Loucy (cell line): ENCODE measurements around the gene SH3BP4.

Experiments used
- H2AFZ ChIP-seq: fragments of 200-600 bp; sonication (generic); 2 replicates; pipeline ENCODE4 v1.6.0; 2016; ENCODE audit warnings: antibody characterized with exemption, mild to moderate bottlenecking, low read length, moderate library complexity
- H3F3A ChIP-seq: fragments of 200-600 bp; 2 replicates; pipeline ENCODE4 v1.6.0; 2016; ENCODE audit warnings: antibody characterized with exemption, low read depth, mild to moderate bottlenecking
- H3K27me3 ChIP-seq: fragments of 200-600 bp; sonication (generic); 2 replicates; pipeline ENCODE4 v1.6.1; 2014; ENCODE audit warnings: low read length, mild to moderate bottlenecking; ENCODE audit not compliant: insufficient read depth, poor library complexity, severe bottlenecking
- H3K36me3 ChIP-seq: fragments of 200-600 bp; sonication (generic); 2 replicates; pipeline ENCODE4 v1.6.1; 2016; ENCODE audit warnings: low read length; ENCODE audit not compliant: insufficient read depth
- H3K4me1 ChIP-seq: fragments of 200-600 bp; sonication (generic); 2 replicates; pipeline ENCODE4 v1.5.1; 2014; ENCODE audit warnings: low read length, mild to moderate bottlenecking; ENCODE audit not compliant: insufficient read depth, poor library complexity, severe bottlenecking
- H3K4me2 ChIP-seq: fragments of 200-600 bp; sonication (generic); 2 replicates; pipeline ENCODE4 v1.6.0; 2014; ENCODE audit warnings: antibody characterized with exemption, low read length, low read depth, mild to moderate bottlenecking; ENCODE audit not compliant: poor library complexity, severe bottlenecking
- H3K4me3 ChIP-seq: fragments of 200-600 bp; sonication (generic); 2 replicates; pipeline ENCODE4 v1.5.1; 2014; ENCODE audit warnings: low read length, mild to moderate bottlenecking, mixed read lengths; ENCODE audit not compliant: poor library complexity, severe bottlenecking
- H3K79me2 ChIP-seq: fragments of 200-600 bp; sonication (generic); 2 replicates; pipeline ENCODE4 v1.6.1; 2014; ENCODE audit warnings: low read length; ENCODE audit not compliant: insufficient read depth
- H3K9ac ChIP-seq: fragments of 200-600 bp; sonication (generic); 2 replicates; pipeline ENCODE4 v1.6.0; 2014; ENCODE audit warnings: mild to moderate bottlenecking, low read depth, low read length, moderate library complexity; ENCODE audit not compliant: poor library complexity, severe bottlenecking
- H3K9me2 ChIP-seq: fragments of 200-600 bp; sonication (generic); replicated peaks from 2 replicates; pipeline ENCODE4 v1.6.1; 2016; ENCODE audit warnings: low read depth, low read length, mixed read lengths
- H3K9me3 ChIP-seq: fragments of 200-600 bp; sonication (generic); 2 replicates; pipeline ENCODE4 v1.6.1; 2014; ENCODE audit warnings: mild to moderate bottlenecking, antibody characterized with exemption, low read length, low read depth; ENCODE audit not compliant: insufficient read depth
- H4K20me1 ChIP-seq: fragments of 200-600 bp; sonication (generic); 2 replicates; pipeline ENCODE4 v1.6.0; 2014; ENCODE audit warnings: antibody characterized with exemption, low read length, mild to moderate bottlenecking; ENCODE audit not compliant: insufficient read depth, poor library complexity, severe bottlenecking
- CTCF ChIP-seq: fragments of 200-600 bp; sonication (generic); conservative IDR thresholded peaks from 2 replicates; pipeline ENCODE4 v1.5.1; 2014; ENCODE audit warnings: mild to moderate bottlenecking, antibody characterized with exemption, low read length
- EZH2phosphoT487 ChIP-seq: fragments of 200-600 bp; IDR thresholded peaks from 2 replicates; pipeline ENCODE4 v1.6.1; 2018; ENCODE audit warnings: antibody characterized with exemption, mild to moderate bottlenecking, moderate library complexity, borderline replicate concordance

SH3BP4 gene

DNA sequence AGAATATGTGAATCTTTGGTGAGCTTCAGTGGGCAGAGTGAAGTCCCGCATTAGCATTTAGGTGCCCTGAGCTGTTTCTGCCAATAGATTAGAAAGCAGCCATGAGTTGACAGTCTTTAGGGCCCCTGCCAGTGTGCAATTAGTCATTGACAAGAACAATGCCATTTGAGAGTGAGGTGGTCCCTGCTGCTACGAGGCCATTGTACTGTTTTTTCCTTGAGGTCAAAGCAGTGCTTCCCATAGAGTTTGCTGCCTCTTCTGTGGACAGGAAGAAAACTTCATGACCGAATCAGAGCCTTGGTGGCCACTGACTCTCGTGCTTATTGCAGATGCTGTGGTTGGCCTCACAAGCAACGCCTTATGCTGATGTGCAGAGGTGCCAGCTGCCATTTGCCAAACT, 102.7 kb downstream of the SH3BP4 start:
- Histone ChIP-seq H3K4me3 (no peak overlapping the region), H3F3A (no peaks in the 10 kb centered on the region), H3K9ac (no peak overlapping the region), H3K79me2 (no peaks in the 10 kb centered on the region), H3K9me3 (no peaks in the 10 kb centered on the region), H3K4me2 (no peak overlapping the region), H2AFZ (no peak overlapping the region), H3K4me1 (peaks cover 9% of the 10 kb centered on the region), H4K20me1 (no peaks in the 10 kb centered on the region), H3K9me2 (no peaks in the 10 kb centered on the region), H3K36me3 (no peaks in the 10 kb centered on the region), H3K27me3 (no peaks in the 10 kb centered on the region)
- TF ChIP-seq CTCF (no peak), EZH2phosphoT487 (no peak)

DNA sequence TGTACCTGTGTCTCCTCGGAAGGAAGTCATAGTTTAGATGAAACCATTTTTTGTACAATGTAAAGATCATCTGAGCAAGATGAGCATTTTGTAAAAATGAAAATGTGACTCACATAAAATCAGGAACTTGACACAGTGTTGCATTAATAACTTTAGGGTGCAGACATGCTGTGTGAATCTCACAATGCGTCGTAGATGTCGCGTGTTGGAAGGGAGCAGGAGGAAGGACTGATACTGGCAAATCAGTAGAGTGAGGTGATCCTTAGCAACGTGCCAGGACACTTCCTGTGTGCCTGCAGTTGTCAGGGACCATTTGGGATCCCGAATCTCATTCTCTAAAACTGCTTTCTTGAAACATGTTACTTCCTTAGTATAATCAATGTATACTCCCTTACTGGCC, 103.1 kb downstream of the SH3BP4 start:
- no peak overlapping the region for H3K4me2 ChIP-seq
- no peak overlapping the region for H2AFZ ChIP-seq
- H3K4me3 ChIP-seq = no peak overlapping the region
- H3K36me3 ChIP-seq = no peaks in the 10 kb centered on the region
- H3K9me3 ChIP-seq = no peaks in the 10 kb centered on the region
- H3K9me2 ChIP-seq = no peaks in the 10 kb centered on the region
- peaks cover 9% of the 10 kb centered on the region for H3K4me1 ChIP-seq
- no peaks in the 10 kb centered on the region for H3K27me3 ChIP-seq
- no peaks in the 10 kb centered on the region for H4K20me1 ChIP-seq
- H3F3A ChIP-seq = no peaks in the 10 kb centered on the region
- H3K9ac ChIP-seq = no peak overlapping the region
- TF ChIP-seq CTCF (no peak), EZH2phosphoT487 (no peak)
- no peaks in the 10 kb centered on the region for H3K79me2 ChIP-seq

DNA sequence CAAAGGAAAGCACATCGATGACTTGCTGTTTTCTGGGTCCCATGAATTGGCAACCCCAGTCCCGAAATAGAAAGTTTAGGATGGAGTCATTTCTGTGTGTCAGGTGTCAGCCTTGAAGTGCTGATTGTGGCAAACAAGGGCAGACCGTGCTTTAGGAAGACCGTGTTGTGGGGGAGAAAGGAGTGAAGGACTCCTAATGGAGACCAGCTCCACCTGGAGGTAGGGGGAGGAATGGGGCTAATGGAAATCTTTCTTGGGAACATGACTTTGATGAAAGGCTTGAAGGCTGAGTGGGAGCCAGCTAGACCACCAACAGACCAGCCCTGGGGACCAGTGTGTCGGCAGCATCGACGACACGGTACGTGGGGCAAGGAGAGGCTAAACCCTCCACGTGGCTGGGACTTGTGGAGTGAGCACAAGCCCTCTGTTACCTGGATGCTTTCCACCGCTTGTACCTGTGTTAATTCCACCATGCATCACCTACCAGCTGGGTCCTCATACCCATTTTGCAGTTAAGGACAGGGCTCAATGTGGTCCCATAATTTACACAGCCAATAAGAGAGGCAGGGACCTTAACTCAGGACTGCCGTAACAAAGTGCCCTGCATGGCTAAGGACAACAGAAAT, 104.2 kb downstream of the SH3BP4 start:
- H3F3A ChIP-seq = no peaks in the 10 kb centered on the region
- peaks cover 9% of the 10 kb centered on the region for H3K4me1 ChIP-seq
- H3K36me3 ChIP-seq = no peaks in the 10 kb centered on the region
- H3K27me3 ChIP-seq = no peaks in the 10 kb centered on the region
- H3K9me2 ChIP-seq = no peaks in the 10 kb centered on the region
- H3K9ac ChIP-seq = no peak overlapping the region
- H3K4me2 ChIP-seq = no peak overlapping the region
- H3K79me2 ChIP-seq = no peaks in the 10 kb centered on the region
- no peak for TF ChIP-seq EZH2phosphoT487
- peak; percentile 58 for TF ChIP-seq CTCF
- no peaks in the 10 kb centered on the region for H3K9me3 ChIP-seq
- H2AFZ ChIP-seq = no peak overlapping the region
- H3K4me3 ChIP-seq = no peak overlapping the region
- H4K20me1 ChIP-seq = no peaks in the 10 kb centered on the region
